Hepatocyte (in vitro differentiated cells): ENCODE results near the gene ABITRAM.

Source experiments
- CTCF ChIP-seq: fragments of 200-600 bp; sonication (generic); IDR thresholded peaks from 2 replicates; pipeline ENCODE4 v1.5.1; 2016; ENCODE audit warnings: antibody characterized with exemption, mild to moderate bottlenecking; ENCODE audit not compliant: poor library complexity
- EZH2 ChIP-seq: fragments of 200-600 bp; sonication (generic); IDR thresholded peaks from 2 replicates; pipeline ENCODE4 v1.6.1; 2016; ENCODE audit warnings: antibody characterized with exemption, mild to moderate bottlenecking, borderline replicate concordance
- EZH2phosphoT487 ChIP-seq: fragments of 200-600 bp; sonication (generic); IDR thresholded peaks from one replicate; pipeline ENCODE4 v1.6.1; 2018; ENCODE audit warnings: antibody characterized with exemption, mild to moderate bottlenecking, low read depth, moderate library complexity; ENCODE audit not compliant: unreplicated experiment, severe bottlenecking

- no peak for TF ChIP-seq CTCF
- TF ChIP-seq EZH2, result no peak
- no peak for TF ChIP-seq EZH2phosphoT487
These were observed 30.0 kb upstream of the ABITRAM start for GRCh38 chr9:108904161-108904560.
